HG03066 (cell line): Measurements from ENCODE around the gene SPSB2.

Experiments
- ATAC-seq: cut with Tn5 transposase; IDR thresholded peaks from one replicate; pipeline ENCODE4 v1.9.1; 2021; ENCODE audit warnings: low read depth; ENCODE audit not compliant: unreplicated experiment

The SPSB2 gene

DNA sequence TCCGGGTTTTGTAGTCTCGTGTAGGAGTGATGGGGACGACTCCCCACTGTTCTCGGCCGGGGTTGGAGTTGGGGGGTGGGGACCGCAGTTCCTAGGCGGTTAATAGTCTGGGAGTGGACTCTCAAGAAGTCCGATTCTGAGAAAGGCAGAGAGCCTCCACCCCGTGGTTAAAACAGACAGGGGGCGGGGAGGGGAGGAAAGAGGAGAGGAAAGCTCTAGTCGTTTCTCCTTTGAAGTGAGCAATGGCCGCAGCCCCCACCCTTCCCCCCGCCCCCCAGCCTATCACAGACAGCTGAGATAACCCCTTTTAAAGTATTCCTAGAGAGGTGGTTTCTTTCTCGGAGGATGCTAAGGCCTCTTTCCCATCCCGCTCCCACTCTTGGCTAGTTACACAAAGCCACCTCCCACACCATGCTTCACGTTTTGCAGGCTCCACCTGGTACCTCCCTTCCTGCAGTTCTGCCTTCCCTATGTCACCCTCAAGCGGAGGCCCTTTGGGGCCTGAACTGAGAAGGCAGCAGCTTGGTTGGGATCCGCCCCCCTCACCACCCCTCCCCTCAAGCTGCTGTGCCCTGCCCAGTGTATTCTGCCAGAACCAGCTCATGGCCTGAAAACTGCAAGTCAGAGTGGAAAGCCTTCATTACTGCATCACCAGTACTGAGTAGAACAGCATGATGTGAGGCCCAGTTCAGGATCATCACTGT lies 20.3 kb downstream of the SPSB2 start:
- no peak for ATAC-seq

DNA sequence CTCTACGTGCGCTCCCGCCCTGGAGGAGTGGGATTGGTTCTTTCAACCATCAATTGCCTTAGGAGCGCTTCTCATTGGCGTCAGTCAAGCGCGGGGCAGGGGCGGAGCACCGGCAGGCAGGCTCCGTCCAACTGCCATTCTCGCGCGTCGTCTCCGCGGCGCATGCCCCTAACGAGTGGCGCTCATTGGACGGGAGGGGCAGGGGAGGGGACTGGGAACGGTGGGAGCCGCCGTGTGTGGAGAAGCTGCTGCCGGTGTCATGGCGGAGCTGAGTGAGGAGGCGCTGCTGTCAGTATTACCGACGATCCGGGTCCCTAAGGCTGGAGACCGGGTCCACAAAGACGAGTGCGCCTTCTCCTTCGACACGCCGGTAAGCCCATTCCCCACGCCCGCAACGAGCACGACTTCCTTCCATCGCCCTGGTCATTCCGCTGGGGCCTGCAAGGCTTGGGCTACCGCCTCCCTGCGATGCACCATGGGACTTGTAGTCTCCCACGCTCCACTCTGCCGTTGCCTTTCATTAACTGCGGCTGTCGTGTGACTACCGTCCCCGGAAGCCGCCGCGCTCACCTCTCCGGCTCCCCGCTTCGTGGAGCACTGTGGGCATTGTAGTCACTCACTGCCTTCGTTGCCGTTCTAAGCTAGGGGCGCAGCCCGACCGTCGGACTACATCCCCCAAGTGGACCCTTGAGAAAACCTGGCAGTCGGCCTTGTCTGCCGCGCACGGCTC lies 21.0 kb downstream of the SPSB2 start, which contains the start of gene USP5:
Gene USP5 (plus strand): TSS at position 230 of the 730 bp plus-strand sequence. CDS start 30 bp downstream, at position 260.
- ATAC-seq: peak; percentile 69

DNA sequence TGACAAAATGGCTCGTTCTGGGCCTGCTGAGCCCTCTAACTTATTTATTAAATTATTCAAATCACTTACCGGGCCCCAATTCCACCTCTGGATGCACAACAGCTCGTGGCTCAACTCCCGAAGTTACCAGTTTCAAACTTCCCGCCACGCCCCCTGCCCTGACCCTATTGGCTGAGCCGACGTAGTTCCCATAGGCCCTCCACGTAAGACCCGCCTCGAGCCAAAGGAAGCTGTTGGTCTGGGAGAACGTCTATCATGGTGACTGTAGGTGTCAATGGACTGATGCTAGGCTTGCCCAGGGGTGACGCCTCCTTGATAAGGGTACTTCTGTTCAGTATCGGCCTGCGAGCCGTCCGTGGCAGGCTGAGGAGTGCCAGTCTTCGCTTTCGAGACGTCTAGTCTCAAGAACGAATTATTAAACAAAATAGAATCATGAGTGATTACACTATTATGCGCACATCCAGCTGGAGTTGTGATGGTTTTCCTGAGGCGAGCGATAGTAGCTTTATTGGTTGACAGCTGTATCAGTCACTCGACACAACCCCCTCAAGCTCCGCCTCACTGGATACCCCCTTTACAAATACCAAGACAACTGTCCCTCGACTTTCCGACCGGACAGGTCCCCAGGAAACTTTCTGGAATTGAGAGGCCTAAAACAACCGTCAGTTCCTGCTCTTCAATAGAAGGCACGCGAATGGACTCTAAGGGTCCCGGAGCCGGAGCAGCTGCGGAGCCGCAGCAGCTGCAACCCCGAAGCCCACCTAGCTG lies 21.8 kb downstream of the SPSB2 start, which contains the start of gene CDCA3:
Gene CDCA3 (minus strand): TSS at position 134 of the 768 bp plus-strand sequence. CDS start 334 bp downstream, outside the sequence.
- peak; percentile 48 for ATAC-seq

DNA sequence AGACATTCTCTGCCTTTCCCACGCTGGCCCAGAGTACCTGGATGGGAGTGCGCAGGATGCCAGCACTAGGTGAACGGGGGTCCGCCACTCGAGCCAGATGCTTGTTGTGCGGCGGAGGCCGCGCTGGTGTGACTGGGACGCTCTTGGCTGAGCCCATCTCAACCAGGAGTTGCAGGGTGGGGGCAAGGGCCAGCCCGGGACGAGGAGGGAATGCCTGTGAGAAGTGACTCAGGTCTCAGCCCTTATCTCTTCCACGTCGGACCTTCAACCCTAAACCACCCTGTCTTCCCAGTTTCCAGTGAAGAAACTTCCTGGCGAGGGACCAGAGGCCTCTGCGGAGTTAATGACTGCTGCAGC lies 22.3 kb downstream of the SPSB2 start:
- no peak for ATAC-seq

DNA sequence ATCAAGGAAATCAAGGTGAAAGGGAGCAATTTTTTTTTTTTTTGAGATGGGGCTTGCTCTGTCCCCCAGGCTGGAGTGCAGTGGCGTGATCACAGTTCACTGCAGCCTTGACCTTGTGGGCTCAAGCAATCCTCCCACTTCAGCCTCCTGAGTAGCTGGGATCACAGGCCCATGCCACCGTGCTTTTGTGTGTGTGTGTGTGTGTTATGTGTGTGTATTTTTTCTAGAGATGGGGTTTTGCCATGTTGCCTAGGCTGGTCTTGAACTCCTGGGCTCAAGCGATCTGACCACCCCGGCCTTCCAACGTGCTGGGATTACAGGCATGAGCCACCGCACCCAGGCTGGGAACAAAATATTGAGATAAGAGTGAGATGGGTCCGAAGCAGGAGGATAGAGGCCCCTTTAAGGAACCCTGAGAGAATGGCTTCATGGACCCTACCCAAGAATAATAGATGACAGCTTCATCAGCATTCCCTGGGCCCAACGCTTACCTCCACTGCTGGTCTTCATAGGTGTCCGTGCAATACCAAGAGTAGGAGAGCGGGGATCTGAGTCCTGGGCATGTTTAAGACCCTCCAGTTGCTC lies 23.0 kb downstream of the SPSB2 start:
- ATAC-seq: no peak

DNA sequence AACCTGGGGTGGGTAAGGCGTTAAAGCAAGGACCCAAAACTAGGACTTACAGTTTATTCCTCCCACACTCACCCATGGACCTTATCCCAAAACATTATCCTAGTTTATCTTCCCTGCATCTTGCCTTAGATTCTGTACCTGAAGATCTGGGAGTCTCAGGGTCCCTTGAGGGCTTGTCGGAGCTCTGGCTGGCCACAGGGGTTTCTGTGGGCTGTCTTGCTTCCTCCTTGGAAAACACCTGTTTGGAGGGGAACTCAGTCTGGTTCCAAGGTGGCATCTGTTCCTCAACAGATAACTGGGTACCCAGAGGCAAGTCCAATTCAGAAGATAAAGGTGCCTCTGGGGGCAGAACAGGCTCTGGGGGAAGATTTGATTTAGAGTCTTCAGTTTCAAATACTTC lies 23.7 kb downstream of the SPSB2 start:
- ATAC-seq: no peak

DNA sequence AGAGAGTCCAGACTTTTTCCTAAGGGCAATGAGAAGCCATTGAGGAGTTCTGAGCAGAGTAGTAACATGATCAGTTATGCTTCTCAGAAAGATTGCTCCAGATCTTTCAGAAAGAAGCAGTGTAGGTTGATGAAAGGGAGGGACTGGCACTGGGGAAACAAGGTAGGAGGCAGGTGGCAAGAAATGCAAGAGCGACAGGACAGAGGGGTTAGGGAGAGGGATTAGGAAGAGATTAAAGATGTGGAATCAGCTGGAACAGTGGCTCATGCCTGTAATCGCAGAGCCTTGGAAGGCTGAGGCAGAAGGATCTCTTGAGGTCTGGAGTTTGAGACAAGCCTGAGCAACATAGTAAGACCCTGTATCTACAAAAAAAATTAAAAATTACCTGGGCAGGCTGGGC lies 25.4 kb downstream of the SPSB2 start:
- ATAC-seq: no peak

DNA sequence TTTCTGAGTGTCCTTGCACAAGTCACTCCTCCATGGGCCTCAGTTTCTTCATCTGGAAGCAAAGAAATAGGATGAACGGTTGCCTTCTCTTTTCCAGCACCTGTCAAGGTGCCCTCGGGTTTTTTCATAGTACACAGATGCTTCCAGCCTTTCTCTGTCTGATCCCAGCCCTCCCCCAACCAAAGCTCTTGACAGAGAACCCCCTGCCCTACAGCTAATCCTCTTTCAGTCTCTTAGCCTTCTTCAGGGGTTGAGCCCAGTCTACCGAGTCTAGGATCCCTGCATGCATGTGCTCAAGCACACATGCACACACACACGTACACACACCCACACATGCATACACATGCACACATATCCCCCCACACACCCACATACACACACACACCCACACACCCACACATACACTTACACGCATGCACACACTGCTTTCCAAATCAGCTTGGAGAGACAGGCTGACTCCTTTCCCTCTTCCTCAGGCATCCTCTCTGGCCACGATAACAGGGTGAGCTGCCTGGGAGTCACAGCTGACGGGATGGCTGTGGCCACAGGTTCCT lies 26.7 kb downstream of the SPSB2 start:
- ATAC-seq: no peak

DNA sequence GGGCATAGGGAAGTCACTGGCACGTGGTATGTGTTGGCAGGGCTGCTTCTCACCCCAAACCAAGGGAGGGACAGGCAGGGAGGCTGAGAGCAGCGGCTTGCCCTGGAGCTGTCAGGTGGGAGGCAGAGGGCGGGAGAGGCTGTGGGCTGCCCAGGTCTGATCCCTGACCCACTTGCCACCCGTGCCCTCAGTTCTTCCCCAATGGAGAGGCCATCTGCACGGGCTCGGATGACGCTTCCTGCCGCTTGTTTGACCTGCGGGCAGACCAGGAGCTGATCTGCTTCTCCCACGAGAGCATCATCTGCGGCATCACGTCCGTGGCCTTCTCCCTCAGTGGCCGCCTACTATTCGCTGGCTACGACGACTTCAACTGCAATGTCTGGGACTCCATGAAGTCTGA lies 27.7 kb downstream of the SPSB2 start:
- ATAC-seq: no peak

DNA sequence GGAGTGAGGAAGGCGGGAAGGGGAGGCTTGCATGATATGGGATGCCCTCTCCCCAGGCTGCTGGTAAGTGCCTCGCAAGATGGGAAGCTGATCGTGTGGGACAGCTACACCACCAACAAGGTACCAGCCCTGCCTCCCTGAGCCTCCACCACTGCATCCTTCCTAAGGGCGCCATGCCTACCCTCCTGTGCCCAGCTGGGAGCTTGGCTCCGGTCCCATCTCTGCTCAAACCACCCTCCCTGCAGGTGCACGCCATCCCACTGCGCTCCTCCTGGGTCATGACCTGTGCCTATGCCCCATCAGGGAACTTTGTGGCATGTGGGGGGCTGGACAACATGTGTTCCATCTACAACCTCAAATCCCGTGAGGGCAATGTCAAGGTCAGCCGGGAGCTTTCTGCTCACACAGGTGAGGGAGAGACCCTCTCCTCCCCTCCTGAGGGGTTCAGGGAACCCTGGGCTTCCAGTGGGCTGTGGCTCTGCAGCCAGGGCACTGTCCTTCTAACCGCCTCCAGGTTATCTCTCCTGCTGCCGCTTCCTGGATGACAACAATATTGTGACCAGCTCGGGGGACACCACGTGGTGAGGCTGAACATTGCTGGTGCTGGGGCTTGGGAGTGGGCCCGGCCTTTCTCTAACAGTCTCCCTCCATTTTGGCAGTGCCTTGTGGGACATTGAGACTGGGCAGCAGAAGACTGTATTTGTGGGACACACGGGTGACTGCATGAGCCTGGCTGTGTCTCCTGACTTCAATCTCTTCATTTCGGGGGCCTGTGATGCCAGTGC lies 29.8 kb downstream of the SPSB2 start:
- no peak for ATAC-seq

DNA sequence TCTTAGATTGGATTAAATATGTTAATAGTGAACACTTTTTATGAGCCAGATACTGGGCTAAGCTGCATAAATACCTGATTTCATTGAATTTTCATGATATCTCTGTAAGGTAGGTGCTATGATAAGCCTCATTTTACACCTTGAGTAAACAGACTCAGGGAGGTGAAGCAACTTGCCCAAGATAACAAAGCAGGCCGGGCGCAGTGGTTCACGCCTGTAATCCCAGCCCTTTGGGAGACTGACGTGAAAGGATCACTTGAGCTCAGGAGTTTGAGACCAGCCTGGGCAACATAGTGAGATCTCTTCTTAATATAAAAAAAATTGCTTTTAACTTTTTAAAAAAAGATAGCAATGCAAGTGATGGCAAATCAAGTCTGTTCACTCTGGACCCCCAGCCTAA lies 31.0 kb downstream of the SPSB2 start:
- no peak for ATAC-seq

DNA sequence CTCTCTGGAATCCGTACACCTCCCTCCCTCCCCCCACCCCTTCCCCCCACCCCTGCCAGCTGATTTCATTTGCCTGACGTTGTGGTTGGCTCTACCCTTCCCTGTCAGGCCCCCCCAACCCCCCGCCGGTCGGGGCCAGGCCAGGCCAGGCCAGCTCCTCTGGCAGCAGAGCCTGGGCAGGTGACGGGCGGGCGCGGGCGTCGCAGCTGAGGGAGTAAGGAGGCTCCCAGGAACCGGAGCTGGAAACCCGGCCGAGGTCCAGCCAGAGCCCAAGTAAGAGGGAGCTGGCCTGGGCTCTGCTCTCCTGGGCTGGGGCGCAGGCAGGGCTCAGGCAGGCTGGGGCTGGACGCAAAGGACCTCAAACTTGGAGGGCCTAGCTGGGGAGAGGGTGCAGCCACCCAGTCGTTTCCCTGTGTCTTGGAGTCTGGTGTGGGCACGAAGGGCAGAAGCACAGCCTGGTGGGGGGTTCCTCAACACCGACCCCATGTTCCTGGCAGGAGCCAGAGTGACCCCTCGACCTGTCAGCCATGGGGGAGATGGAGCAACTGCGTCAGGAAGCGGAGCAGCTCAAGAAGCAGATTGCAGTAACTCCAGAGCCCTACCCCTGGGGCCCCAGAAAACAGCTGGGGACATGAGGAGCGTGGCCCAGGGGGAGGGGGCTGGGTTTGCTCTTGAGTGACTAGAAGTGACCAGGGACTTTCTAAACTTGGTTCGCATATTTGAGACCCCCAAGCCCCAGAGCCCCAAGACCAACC lies 32.2 kb downstream of the SPSB2 start, which contains the start of gene GNB3:
Gene GNB3 (plus strand): TSS at position 165 of the 755 bp plus-strand sequence. CDS start 363 bp downstream, at position 528.
- no peak for ATAC-seq

DNA sequence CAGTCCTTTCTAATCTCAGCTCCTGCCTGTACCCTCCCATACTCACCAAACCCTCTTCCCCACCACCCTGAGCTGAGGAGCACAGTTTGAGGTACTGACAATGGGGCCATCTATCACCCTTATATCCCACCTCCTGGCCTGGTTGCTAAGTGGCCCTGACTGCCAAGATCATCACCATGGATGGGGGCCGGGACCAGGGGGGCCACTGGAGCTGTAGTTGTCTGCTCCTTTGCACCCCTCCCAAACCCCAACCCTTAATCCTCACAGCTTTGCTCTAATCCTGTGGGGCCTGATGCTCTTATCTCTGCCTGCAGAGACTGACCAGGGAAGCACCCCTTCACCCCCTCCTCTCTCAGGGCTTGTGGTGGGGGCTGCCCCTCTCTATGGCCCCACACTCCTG lies 32.8 kb downstream of the SPSB2 start:
- no peak for ATAC-seq

DNA sequence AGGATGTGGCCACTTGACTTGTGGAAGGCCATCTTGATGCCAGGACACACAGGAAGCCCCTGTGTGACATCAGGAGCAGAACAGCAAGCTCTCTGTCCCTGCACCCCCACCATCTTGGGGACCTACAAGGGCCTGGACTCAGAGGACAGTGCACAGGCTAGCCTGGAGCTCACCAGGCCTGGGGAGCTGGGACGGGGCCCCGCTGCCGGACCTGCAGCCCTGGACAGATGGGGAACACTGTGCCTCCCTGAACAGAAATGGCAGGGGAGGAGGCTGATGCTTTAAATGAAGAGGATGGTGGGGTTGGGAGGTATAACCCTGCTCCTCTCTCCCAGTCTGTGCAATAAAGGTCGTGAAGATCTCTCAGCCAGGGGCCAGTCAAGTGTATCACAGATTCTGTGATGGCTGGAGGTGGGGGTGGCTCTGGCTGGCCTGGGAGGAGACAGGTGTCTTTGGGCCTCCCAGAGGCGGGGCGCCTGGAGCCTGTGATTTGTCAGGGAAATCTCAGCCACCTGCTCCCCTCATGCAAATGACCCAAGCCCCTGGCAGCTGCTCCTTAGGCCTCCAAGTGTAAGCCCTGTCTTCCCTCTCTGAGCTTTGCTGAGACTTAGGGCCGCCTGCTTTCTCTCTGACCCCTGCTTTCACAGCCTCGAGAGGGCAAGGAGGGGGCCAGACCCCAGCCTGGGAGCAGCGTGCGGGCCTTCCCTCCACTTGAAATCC lies 33.5 kb downstream of the SPSB2 start:
- ATAC-seq: peak; percentile 89

DNA sequence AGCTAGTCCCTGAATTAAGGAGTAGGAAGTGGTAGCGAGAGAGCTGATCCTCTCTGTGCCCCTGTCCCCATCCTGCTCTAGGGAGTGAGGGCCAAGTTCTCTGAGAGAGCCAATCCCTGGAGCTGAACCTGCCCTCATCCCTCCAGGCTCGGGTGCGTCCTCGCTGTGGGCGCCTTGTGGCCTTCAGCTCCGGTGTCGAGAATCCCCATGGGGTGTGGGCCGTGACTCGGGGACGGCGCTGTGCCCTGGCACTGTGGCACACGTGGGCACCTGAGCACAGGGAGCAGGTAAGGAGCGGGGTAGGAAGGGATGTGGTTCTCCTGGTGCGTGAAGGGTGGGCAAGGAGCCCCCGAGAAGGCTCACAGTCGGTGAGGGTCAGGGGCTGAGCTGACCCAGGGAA lies 34.2 kb downstream of the SPSB2 start:
- ATAC-seq: no peak

DNA sequence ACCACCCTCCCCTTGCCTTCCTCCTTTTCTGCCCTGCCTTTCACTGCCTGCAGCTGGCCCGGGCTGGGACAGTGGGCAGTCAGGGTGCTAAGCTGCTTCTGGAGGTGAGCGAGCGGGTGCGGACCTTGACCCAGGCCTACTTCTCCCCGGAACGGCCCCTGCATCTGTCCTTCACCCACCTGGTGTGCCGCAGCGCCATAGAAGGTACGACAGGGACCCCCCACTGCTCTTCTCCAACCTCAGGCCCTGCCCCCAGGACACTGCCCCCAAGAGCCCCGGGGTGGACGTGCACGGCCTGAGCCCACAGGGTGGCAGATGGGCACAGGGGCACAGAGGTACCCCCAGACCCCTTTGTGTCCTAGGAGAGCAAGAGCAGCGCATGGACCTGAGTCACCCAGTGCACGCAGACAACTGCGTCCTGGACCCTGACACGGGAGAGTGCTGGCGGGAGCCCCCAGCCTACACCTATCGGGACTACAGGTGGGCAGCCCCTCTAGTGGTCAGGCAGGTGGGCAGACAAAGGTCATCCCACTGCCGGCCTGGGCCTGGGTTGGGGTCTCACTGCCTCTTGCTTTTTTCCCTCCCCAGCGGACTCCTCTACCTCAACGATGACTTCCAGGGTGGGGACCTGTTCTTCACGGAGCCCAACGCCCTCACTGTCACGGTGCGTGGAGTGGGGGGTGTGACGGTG lies 35.6 kb downstream of the SPSB2 start:
- ATAC-seq: no peak

DNA sequence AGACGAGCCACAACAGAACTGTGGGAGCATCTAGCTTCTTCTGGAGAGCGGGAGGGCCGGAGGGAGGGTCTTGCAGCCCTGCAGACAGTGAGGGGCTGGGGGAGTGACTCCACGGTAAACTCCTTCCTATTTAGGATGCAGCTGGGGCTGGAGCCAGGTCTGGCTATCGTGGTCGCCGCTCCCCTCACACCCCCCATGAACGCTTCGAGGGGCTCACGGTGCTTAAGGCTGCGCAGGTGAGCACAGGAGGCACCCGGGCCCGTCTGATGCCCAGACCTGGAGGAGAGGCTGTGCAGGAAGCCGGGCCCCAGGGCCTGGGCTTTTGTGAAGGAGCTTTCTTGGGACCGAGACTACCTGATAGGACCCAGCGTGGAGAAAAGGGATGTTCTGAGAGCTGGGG lies 36.3 kb downstream of the SPSB2 start:
- ATAC-seq: no peak

DNA sequence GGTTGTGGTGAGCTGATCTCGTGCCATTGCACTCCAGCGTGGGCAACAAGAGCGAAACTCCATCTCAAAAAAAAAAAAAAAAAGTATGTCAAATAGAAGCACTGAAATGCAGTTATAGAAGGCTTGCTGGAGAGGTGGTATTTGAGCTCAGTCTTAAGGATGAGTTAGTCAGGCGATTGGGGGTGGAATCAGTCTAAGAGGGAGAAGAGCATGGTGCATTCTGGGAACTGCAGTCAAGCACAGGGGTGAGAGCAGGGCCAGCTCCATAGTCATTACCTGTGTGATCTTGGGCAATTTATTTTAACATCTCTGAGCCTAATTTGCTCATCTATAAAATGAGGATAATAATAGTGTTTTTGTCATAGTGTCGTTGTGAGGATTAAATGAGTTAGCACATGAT lies 38.2 kb downstream of the SPSB2 start:
- no peak for ATAC-seq
